RWPE2 (cell line): ENCODE data around the gene ITGAX.
A peak's percentile ranks its signal among the peaks of the same experiment; 100 is the strongest.

Experiments used
- ATAC-seq: fragments of 200-7000 bp; cut with Tn5 transposase; 3 replicates; pipeline ENCODE4 v1.9.1; 2021; ENCODE audit warnings: low read depth
- DNase-seq: peaks from one replicate; pipeline ENCODE4 v3.0.0-alpha.2; 2020; ENCODE audit warnings: low spot score
- H3K27ac ChIP-seq: fragments of 450-650 bp; 2 replicates; pipeline ENCODE4 v1.5.1; 2017; ENCODE audit warnings: mild to moderate bottlenecking; ENCODE audit not compliant: poor library complexity, severe bottlenecking
- H3K27me3 ChIP-seq: fragments of 250-450 bp; sonication (Bioruptor Pico); 2 replicates; pipeline ENCODE4 v1.5.1; 2021; ENCODE audit warnings: mild to moderate bottlenecking, moderate library complexity; ENCODE audit not compliant: insufficient read depth, poor library complexity, severe bottlenecking
- H3K36me3 ChIP-seq: fragments of 250-450 bp; sonication (Bioruptor Pico); 2 replicates; pipeline ENCODE4 v1.5.1; 2020; ENCODE audit warnings: low read depth, mild to moderate bottlenecking, moderate library complexity
- H3K4me1 ChIP-seq: fragments of 250-450 bp; sonication (Bioruptor Pico); 2 replicates; pipeline ENCODE4 v1.5.1; 2021; ENCODE audit warnings: mild to moderate bottlenecking, moderate library complexity; ENCODE audit not compliant: insufficient read depth, poor library complexity, severe bottlenecking
- H3K4me3 ChIP-seq: fragments of 250-450 bp; sonication (Bioruptor Pico); 2 replicates; pipeline ENCODE4 v1.5.1; 2021; ENCODE audit warnings: mild to moderate bottlenecking, moderate library complexity; ENCODE audit not compliant: severe bottlenecking
- H3K9me3 ChIP-seq: fragments of 250-450 bp; sonication (Bioruptor Pico); 2 replicates; pipeline ENCODE4 v1.5.1; 2021; ENCODE audit warnings: mild to moderate bottlenecking, moderate library complexity; ENCODE audit not compliant: severe bottlenecking
- TF ChIP-seq, protein P1 (sequence below): fragments of 450-650 bp; IDR thresholded peaks from one replicate; pipeline ENCODE4 v1.5.1; 2017; ENCODE audit warnings: mild to moderate bottlenecking, moderate library complexity; ENCODE audit not compliant: poor library complexity, severe bottlenecking

ITGAX gene

DNA sequence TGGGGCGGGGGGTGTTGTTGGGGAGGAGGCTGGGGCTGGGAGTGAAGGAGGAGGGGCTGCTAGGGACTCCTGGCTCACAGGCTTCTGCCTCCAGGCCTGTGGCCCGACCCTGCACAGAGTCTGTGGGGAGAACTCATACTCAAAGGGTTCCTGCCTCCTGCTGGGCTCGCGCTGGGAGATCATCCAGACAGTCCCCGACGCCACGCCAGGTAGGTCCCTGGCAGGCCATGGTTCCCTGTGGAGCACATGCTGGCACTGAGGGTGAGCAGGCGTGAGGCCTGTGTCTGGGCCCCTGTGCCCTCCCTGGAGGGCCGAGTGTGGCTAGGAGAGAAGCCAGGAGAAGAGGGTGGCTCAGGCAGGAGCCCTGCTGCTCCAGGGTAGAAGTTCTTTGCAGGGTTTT, 42.7 kb downstream of the ITGAX start:
- ATAC-seq (no peak), DNase-seq (no peak)
- no peaks in the 10 kb centered on the region for H3K9me3 ChIP-seq
- H3K36me3 ChIP-seq: no peaks in the 10 kb centered on the region
- H3K4me3 ChIP-seq: no peak overlapping the region
- H3K27me3 ChIP-seq: no peaks in the 10 kb centered on the region
- H3K4me1 ChIP-seq: peaks cover 3% of the 10 kb centered on the region
- no peak overlapping the region for H3K27ac ChIP-seq
- TF ChIP-seq, protein P1, sequence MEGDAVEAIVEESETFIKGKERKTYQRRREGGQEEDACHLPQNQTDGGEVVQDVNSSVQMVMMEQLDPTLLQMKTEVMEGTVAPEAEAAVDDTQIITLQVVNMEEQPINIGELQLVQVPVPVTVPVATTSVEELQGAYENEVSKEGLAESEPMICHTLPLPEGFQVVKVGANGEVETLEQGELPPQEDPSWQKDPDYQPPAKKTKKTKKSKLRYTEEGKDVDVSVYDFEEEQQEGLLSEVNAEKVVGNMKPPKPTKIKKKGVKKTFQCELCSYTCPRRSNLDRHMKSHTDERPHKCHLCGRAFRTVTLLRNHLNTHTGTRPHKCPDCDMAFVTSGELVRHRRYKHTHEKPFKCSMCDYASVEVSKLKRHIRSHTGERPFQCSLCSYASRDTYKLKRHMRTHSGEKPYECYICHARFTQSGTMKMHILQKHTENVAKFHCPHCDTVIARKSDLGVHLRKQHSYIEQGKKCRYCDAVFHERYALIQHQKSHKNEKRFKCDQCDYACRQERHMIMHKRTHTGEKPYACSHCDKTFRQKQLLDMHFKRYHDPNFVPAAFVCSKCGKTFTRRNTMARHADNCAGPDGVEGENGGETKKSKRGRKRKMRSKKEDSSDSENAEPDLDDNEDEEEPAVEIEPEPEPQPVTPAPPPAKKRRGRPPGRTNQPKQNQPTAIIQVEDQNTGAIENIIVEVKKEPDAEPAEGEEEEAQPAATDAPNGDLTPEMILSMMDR: no peak

DNA sequence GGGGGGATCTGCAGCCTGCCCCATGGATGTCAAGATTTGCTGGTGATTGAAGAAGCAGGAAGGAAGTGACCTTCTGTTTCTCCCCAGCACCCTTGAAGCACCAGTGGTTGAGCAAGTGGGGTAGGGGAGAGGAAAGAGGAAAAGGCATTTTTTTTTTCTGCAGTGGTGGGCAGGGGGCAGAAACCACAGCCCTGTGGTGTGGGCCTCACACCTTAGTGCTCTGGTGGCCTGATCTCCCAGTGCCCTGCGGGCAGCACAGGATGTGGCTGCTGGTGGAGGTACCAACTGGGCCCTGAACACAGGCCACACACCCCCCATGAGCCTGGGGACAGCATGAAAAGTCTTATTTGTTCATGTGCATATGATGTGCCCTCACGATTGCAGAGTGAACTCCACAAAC, 45.2 kb downstream of the ITGAX start:
- H3K27ac ChIP-seq: no peak overlapping the region
- no peaks in the 10 kb centered on the region for H3K36me3 ChIP-seq
- ATAC-seq: no peak
- H3K4me3 ChIP-seq: no peak overlapping the region
- TF ChIP-seq, protein P1: no peak
- no peaks in the 10 kb centered on the region for H3K27me3 ChIP-seq
- no peaks in the 10 kb centered on the region for H3K9me3 ChIP-seq
- DNase-seq: no peak
- H3K4me1 ChIP-seq: peaks cover 6% of the 10 kb centered on the region

DNA sequence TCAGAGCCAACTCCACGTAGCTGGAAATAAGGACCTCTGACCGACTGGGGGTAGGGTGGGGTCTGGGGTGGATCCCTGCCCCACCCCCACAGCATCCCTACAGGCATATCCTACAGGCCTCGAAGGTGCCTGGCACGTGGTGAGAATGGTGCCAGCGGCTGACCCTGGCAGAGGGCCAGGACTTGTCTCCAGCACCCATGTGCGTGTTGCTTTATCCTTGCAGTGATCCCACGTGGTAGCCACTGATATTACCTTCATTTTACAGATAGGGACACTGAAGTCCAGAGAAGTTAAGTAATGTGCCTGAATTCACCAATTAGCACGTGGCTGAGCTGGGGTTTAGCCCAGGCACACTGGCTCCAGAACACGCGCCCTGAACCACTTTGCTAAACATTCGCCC, 46.5 kb downstream of the ITGAX start:
- H3K4me3 ChIP-seq: no peak overlapping the region
- no peaks in the 10 kb centered on the region for H3K36me3 ChIP-seq
- no peak overlapping the region for H3K27ac ChIP-seq
- TF ChIP-seq, protein P1: no peak
- peaks cover 6% of the 10 kb centered on the region for H3K4me1 ChIP-seq
- H3K27me3 ChIP-seq: no peaks in the 10 kb centered on the region
- H3K9me3 ChIP-seq: no peaks in the 10 kb centered on the region
- DNase-seq (no peak), ATAC-seq (no peak)

DNA sequence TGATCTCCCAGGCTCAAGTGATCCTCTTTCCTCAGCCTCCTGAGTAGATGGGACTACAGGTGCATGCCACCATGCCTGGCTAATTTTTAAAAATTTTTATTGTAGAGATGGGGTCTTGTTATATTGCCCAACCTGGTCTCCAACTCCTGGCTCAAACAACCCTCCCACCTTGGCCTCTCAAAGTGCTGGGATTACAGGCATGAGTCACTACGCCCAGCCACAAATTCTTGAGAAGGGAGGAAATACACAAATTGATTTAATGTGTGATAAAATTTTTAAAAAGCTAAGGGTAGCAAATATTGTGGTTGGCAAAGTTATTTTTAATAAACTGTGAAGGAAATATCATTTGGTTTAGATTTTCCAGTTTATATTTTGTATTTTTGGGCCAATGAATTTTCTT, 47.7 kb downstream of the ITGAX start:
- Histone ChIP-seq H3K27me3 (no peaks in the 10 kb centered on the region), H3K27ac (no peak overlapping the region), H3K4me1 (peaks cover 6% of the 10 kb centered on the region), H3K9me3 (no peaks in the 10 kb centered on the region), H3K36me3 (no peaks in the 10 kb centered on the region), H3K4me3 (no peak overlapping the region)
- DNase-seq (no peak), ATAC-seq (peak; percentile 68)
- TF ChIP-seq, protein P1: no peak

DNA sequence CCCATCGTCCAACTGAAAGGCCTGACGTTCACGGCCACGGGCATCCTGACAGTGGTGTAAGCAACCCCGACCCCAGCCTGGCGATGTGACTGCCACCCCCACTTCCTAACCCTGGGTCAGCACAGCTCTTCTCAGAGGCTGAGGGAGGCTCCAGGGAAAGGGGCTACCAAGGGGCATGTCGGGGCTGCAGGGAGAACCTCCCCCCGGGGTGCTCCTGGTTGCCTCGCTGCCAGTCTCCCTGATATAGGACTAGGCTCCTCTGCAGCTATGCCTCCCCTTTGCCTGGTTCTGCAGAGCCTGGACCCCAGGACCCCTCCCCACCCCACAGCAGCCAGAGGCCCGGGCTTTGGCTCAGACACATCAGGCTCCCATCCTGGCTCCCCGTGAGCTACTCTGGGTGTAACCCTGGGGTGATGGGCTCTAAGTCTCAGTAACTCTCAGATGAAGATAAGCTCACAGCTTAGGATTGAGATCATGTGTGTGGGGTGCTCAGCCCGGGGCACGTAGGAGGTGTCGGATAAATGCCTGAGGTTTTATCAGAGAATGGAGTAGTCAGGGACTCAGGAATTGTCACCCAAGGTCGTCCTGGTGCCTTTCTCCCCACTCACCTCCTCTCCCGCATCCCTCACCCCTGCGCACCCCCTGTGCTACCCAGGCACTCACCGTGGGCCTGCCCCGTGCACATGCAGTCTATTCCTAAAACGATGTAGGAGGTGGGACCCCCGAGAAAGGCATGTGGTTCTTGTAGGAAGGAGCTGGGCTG, 48.8 kb downstream of the ITGAX start:
- no peak for ATAC-seq
- H3K4me3 ChIP-seq: no peak overlapping the region
- no peaks in the 10 kb centered on the region for H3K9me3 ChIP-seq
- no peak for DNase-seq
- no peaks in the 10 kb centered on the region for H3K27me3 ChIP-seq
- no peak overlapping the region for H3K27ac ChIP-seq
- TF ChIP-seq, protein P1: no peak
- H3K36me3 ChIP-seq: no peaks in the 10 kb centered on the region
- H3K4me1 ChIP-seq: peaks cover 6% of the 10 kb centered on the region
